ENCODE measurements around the gene HTRA1.

DNA sequence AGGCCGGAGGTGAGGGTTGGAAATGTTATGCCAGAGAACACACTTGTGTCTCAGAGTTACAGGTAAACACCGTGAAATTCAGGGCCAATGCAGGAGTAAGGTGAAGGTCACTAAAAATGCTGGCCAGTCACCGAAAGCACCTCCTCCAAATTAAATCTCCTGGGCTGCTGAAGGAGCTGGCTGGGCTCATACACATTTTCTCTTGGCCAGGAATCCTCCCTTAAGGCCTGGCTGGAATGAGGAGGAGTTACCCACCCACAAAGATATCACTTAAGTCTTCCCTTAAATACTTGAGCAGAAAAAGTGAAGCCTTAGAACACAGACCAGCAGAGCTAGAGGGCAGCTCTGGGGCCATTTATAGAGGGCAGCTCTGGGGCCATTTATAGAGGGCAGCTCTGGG, 46.3 kb downstream of the HTRA1 start:
- TF ChIP-seq CTCF (IDR thresholded peaks at IDR 0.05; ENCODE audit: low read length), result no peak
- no peak for TF ChIP-seq EZH2 (IDR thresholded peaks at IDR 0.05; ENCODE audit: borderline replicate concordance, low read length)
